HepG2 (cell line): ENCODE results near the gene LMX1B. TPM values are rescaled to one million over a fixed set of nuclear protein-coding genes. Genes with fewer than 3 reads are reported as not detected.

Experiments used
- ATAC-seq: fragments of 200-7000 bp; cut with Tn5 transposase; 3 replicates; pipeline ENCODE4 v1.9.1; 2020; ENCODE audit warnings: mild to moderate bottlenecking, moderate library complexity
- BruUV-seq: library from RNA; stranded (reverse); fragments of 400-500 nt; replicated peaks from 2 replicates; lab custom pipeline; 2021; lab: Mats Ljungman, UMichigan
- CTCF ChIA-PET: fragments of 300-600 bp; formaldehyde crosslinking; extraction: SDS; loops from one replicate; lab custom pipeline; 2021; ENCODE audit warnings: low total read pairs, inconsistent platforms, low intra/inter-chr PET ratio; lab: Yijun Ruan, JAX
- POLR2A ChIA-PET: fragments of 350-600 bp; sonication (Branson Sonifier 250); formaldehyde crosslinking; loops from one replicate; lab custom pipeline; 2020; ENCODE audit warnings: antibody characterized with exemption, inconsistent platforms; lab: Yijun Ruan, JAX
- DNase-seq: peaks from one replicate; pipeline ENCODE4 v3.0.0-alpha.2; 2015; ENCODE audit warnings: low spot score
- FAIRE-seq: peaks from 3 replicates; lab custom pipeline; 2011; peaks lifted over from hg19 to GRCh38; lab: Jason Lieb, UNC
- H2AFZ ChIP-seq: one replicate; pipeline ENCODE4 v1.6.1; 2011; ENCODE audit warnings: low read length, inconsistent platforms
- H3K27ac ChIP-seq: fragments of 300-600 bp; 3 replicates; pipeline ENCODE4 v1.8.0; 2011; ENCODE audit warnings: mixed run types, mild to moderate bottlenecking, mixed read lengths, low read length, inconsistent platforms; ENCODE audit not compliant: insufficient read depth; ENCODE audit errors: extremely low read length
- H3K27me3 ChIP-seq, 2 experiments: fragments of 200-600 bp in 1 of 2; 2 replicates in 1 of 2; 3 replicates in 1 of 2; pipeline versions ENCODE4 v1.6.0 to v1.8.0; 2011; ENCODE audit warnings: low read length in 2 of 2, mild to moderate bottlenecking in 2 of 2, moderate library complexity in 2 of 2, inconsistent platforms in 1 of 2; ENCODE audit not compliant: insufficient read depth in 2 of 2, control insufficient read depth in 1 of 2
- H3K36me3 ChIP-seq, 2 experiments: fragments of 200-600 bp in 1 of 2; replicated peaks in 1 of 2; 2 replicates in 1 of 2; 3 replicates in 1 of 2; pipeline versions ENCODE4 v1.5.1 to v1.8.0; 2011; ENCODE audit warnings: low read length in 2 of 2, inconsistent platforms in 1 of 2; ENCODE audit not compliant: insufficient read depth in 2 of 2, control insufficient read depth in 1 of 2
- H3K4me1 ChIP-seq: 2 replicates; pipeline ENCODE4 v1.5.1; 2012; ENCODE audit warnings: low read length, inconsistent platforms; ENCODE audit not compliant: insufficient read depth
- H3K4me2 ChIP-seq: 2 replicates; pipeline ENCODE4 v1.6.0; 2011; ENCODE audit warnings: low read depth, low read length, inconsistent platforms
- H3K4me3 ChIP-seq, 3 experiments: fragments of 200-600 bp in 1 of 3; sonication (generic), shearing (Covaris generic) in 1 of 3; replicated peaks in 1 of 3; 2 replicates each; pipeline ENCODE4 v1.5.1; 2011 to 2016; ENCODE audit warnings: low read length in 3 of 3, inconsistent platforms in 2 of 3, low read depth in 2 of 3, mild to moderate bottlenecking in 2 of 3, control low read depth in 1 of 3, mixed read lengths in 1 of 3; ENCODE audit not compliant: insufficient read depth in 1 of 3
- H3K79me2 ChIP-seq: one replicate; pipeline ENCODE4 v1.6.1; 2011; ENCODE audit warnings: low read length, inconsistent platforms; ENCODE audit not compliant: insufficient read depth
- H3K9ac ChIP-seq: 2 replicates; pipeline ENCODE4 v1.6.0; 2011; ENCODE audit warnings: mild to moderate bottlenecking, low read depth, low read length, inconsistent platforms; ENCODE audit not compliant: insufficient read depth
- H3K9me3 ChIP-seq: 2 replicates; pipeline ENCODE4 v1.5.1; 2012; ENCODE audit warnings: mild to moderate bottlenecking, low read length
- H4K20me1 ChIP-seq: 2 replicates; pipeline ENCODE4 v1.6.0; 2011; ENCODE audit warnings: inconsistent platforms, mild to moderate bottlenecking, low read length, moderate library complexity; ENCODE audit not compliant: insufficient read depth
- CBX1 ChIP-seq: IDR thresholded peaks from one replicate; pipeline ENCODE4 v1.6.1; 2016; ENCODE audit warnings: antibody characterized with exemption, low read depth
- EZH2 ChIP-seq: conservative IDR thresholded peaks from 2 replicates; pipeline ENCODE4 v1.6.1; 2012; ENCODE audit warnings: mild to moderate bottlenecking, low read depth, low read length, moderate library complexity
- GZF1 ChIP-seq: sonication (generic); formaldehyde crosslinking; IDR thresholded peaks from 2 replicates; pipeline ENCODE4 v1.5.1; 2020; ENCODE audit warnings: mild to moderate bottlenecking, missing genetic modification reagents
- NCOR1 ChIP-seq: fragments of 200-600 bp; sonication (generic); IDR thresholded peaks from 2 replicates; pipeline ENCODE4 v1.7.0; 2017; ENCODE audit warnings: antibody characterized with exemption, low read length, borderline replicate concordance
- PHF21A ChIP-seq: sonication (generic); formaldehyde crosslinking; IDR thresholded peaks from 2 replicates; pipeline ENCODE4 v1.5.0; 2020; ENCODE audit warnings: mild to moderate bottlenecking, missing genetic modification reagents
- SIN3A ChIP-seq: IDR thresholded peaks from 2 replicates; pipeline ENCODE4 v1.6.1; 2011; ENCODE audit warnings: low read depth, mild to moderate bottlenecking, control low read depth, low read length, borderline replicate concordance
- SMARCC2 ChIP-seq: fragments of 450-650 bp; IDR thresholded peaks from 2 replicates; pipeline ENCODE4 v1.6.1; 2017; ENCODE audit warnings: antibody characterized with exemption, mild to moderate bottlenecking
- SOX5 ChIP-seq: IDR thresholded peaks from 2 replicates; pipeline ENCODE4 v1.6.1; 2016; ENCODE audit warnings: borderline replicate concordance
- ZNF24 ChIP-seq: fragments of 450-650 bp; IDR thresholded peaks from 2 replicates; pipeline ENCODE4 v1.6.1; 2017; ENCODE audit warnings: antibody characterized with exemption, mild to moderate bottlenecking
- ZSCAN9 ChIP-seq: IDR thresholded peaks from 2 replicates; pipeline ENCODE4 v1.6.1; 2016; ENCODE audit warnings: borderline replicate concordance
- WGBS: methylation state at CpG from one replicate; pipeline ENCODE4 v1.1.6; 2017; ENCODE audit warnings: low lambda C conversion rate; 5-methylcytosine and 5-hydroxymethylcytosine counted together
- in situ Hi-C: cut with HindIII; loops from 2 replicates; pipeline ENCODE4 v1.10.0; 2017; ENCODE audit warnings: low pct_unique_long_range_greater_than_20kb; ENCODE audit not compliant: extremely low pct_ligation_motif_present
- intact Hi-C: fragments of 100-400 bp; cut with micrococcal nuclease; formaldehyde crosslinking; loops from one replicate; pipeline ENCODE4 v1.10.0; 2022; ENCODE audit not compliant: unreplicated experiment
- polyA plus RNA-seq, 8 experiments: library from polyadenylated mRNA; depleted of rRNA in 3 of 8; stranded (reverse) in 7 of 8; unstranded in 1 of 8; fragments of >200 nt; fragmentation: Illumina TruSeq in 4 of 8; extraction: Trizol in 4 of 8; gene quantifications; 2 replicates each; pipeline versions ENCODE4 v1.2.1 to v1.2.3, GENCODE V29; 2011 to 2016; ENCODE audit warnings: low read depth in 4 of 8, missing spikeins in 1 of 8, mixed read lengths in 1 of 8; ENCODE audit not compliant: insufficient read depth in 1 of 8
- total RNA-seq, 5 experiments: library from RNA; depleted of rRNA; stranded (reverse); fragments of >200 nt; fragmentation: Illumina TruSeq; extraction: Trizol; gene quantifications; 2 replicates each; pipeline ENCODE4 v1.2.3, GENCODE V29; 2016; ENCODE audit warnings: low read depth in 1 of 5
- TF ChIP-seq, protein P1 (sequence below): sonication (generic); formaldehyde crosslinking; IDR thresholded peaks from 2 replicates; pipeline ENCODE4 v1.5.1; 2020; ENCODE audit warnings: missing genetic modification reagents, mild to moderate bottlenecking, borderline replicate concordance
- TF ChIP-seq, protein P2 (sequence below): sonication (generic); formaldehyde crosslinking; IDR thresholded peaks from 2 replicates; pipeline ENCODE4 v1.5.1; 2020; ENCODE audit warnings: missing genetic modification reagents, mild to moderate bottlenecking, borderline replicate concordance

The LMX1B gene
- total and polyA plus RNA-seq, 2 of the 13 experiments (the other 11 are each of a cell fraction or from before 2014, with no cell fraction given) = not detected

DNA sequence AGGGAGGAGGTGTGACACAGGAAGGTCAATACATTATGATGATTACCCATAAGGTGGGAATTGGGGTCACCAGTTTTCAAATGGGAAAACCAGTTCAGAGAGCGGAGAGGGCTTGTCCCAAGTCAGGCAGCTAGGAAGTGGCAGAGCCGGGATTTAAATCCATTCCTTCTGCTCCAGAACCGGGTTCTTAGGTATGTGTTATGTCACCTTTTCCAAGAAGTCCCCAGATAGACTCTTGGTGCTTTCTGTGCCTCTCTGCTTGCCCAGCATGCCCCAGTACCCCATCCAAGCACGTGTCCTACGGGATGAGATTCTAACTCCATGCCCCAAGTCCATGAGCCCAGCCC, 69.9 kb downstream of the LMX1B start:
- no peak overlapping the region for H3K27ac ChIP-seq
- no peaks in the 10 kb centered on the region for H3K9me3 ChIP-seq
- ATAC-seq (no peak), FAIRE-seq (no peak), DNase-seq (no peak)
- WGBS = 11% methylated on average over 5 of the region's 5 CpGs
- BruUV-seq = no TSS peak
- peaks cover 8 to 69% of the 10 kb centered on the region in 2 experiments; a peak in 4 of 5 replicates for H3K27me3 ChIP-seq
- no peak overlapping the region for H3K4me3 ChIP-seq
- intact Hi-C loops = no loop called here
- H3K4me2 ChIP-seq = no peak overlapping the region
- H3K4me1 ChIP-seq = peaks cover 5% of the 10 kb centered on the region; the same call in 1 of the 2 replicates
- CTCF ChIA-PET = no interaction called here
- no peak overlapping the region for H3K9ac ChIP-seq
- POLR2A ChIA-PET = no interaction called here
- no peak overlapping the region for H2AFZ ChIP-seq
- H3K79me2 ChIP-seq = no peaks in the 10 kb centered on the region
- no peaks in the 10 kb centered on the region for H3K36me3 ChIP-seq
- in situ Hi-C loops = no loop called here
- H4K20me1 ChIP-seq = no peaks in the 10 kb centered on the region
- TF ChIP-seq PHF21A (CRISPR knock-in tag) (no peak), EZH2 (peak; percentile 71)
- TF ChIP-seq, all 625 proteins: peak for 1

DNA sequence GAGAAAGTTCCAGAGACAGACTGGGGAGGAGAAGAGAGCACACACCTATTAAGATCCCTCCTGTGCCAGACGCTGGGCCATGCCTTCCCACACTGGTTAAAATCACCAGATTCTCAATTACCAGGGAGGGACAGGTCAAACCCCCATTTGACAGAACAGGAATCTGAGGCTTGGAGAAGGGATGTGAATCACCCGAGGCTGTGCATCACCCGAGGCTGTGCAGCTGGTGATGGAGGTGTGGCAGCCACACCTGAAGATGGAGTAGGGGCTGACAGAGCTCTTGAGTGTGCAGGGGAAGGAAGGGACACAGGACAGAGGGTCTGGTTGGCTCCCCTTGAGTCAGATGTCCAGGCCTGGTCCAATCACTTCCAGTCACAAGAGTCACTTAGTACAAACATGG, 70.6 kb downstream of the LMX1B start:
- H3K4me1 ChIP-seq = peaks cover 5% of the 10 kb centered on the region; the same call in 1 of the 2 replicates
- H2AFZ ChIP-seq = no peak overlapping the region
- ChIA-PET CTCF (no interaction called here), POLR2A (no interaction called here)
- intact Hi-C loops = no loop called here
- no peak overlapping the region for H3K27ac ChIP-seq
- no peak overlapping the region for H3K4me2 ChIP-seq
- H3K79me2 ChIP-seq = no peaks in the 10 kb centered on the region
- no TSS peak for BruUV-seq
- no peak overlapping the region for H3K9ac ChIP-seq
- no peaks in the 10 kb centered on the region for H4K20me1 ChIP-seq
- 0% methylated on average over 3 of the region's 3 CpGs for WGBS
- no peak for FAIRE-seq
- DNase-seq = no peak
- TF ChIP-seq CBX1 (no peak), GZF1 (CRISPR knock-in tag) (no peak), ZNF24 (no peak), SMARCC2 (no peak), ZSCAN9 (CRISPR knock-in tag) (no peak), SIN3A (no peak), SOX5 (CRISPR knock-in tag) (no peak), NCOR1 (no peak)
- TF ChIP-seq, protein P1, sequence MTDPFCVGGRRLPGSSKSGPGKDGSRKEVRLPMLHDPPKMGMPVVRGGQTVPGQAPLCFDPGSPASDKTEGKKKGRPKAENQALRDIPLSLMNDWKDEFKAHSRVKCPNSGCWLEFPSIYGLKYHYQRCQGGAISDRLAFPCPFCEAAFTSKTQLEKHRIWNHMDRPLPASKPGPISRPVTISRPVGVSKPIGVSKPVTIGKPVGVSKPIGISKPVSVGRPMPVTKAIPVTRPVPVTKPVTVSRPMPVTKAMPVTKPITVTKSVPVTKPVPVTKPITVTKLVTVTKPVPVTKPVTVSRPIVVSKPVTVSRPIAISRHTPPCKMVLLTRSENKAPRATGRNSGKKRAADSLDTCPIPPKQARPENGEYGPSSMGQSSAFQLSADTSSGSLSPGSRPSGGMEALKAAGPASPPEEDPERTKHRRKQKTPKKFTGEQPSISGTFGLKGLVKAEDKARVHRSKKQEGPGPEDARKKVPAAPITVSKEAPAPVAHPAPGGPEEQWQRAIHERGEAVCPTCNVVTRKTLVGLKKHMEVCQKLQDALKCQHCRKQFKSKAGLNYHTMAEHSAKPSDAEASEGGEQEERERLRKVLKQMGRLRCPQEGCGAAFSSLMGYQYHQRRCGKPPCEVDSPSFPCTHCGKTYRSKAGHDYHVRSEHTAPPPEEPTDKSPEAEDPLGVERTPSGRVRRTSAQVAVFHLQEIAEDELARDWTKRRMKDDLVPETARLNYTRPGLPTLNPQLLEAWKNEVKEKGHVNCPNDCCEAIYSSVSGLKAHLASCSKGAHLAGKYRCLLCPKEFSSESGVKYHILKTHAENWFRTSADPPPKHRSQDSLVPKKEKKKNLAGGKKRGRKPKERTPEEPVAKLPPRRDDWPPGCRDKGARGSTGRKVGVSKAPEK = no peak
- TF ChIP-seq, protein P2, sequence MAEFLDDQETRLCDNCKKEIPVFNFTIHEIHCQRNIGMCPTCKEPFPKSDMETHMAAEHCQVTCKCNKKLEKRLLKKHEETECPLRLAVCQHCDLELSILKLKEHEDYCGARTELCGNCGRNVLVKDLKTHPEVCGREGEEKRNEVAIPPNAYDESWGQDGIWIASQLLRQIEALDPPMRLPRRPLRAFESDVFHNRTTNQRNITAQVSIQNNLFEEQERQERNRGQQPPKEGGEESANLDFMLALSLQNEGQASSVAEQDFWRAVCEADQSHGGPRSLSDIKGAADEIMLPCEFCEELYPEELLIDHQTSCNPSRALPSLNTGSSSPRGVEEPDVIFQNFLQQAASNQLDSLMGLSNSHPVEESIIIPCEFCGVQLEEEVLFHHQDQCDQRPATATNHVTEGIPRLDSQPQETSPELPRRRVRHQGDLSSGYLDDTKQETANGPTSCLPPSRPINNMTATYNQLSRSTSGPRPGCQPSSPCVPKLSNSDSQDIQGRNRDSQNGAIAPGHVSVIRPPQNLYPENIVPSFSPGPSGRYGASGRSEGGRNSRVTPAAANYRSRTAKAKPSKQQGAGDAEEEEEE = no peak
- H3K36me3 ChIP-seq = no peaks in the 10 kb centered on the region
- H3K9me3 ChIP-seq = no peaks in the 10 kb centered on the region
- H3K27me3 ChIP-seq = peaks cover 8 to 76% of the 10 kb centered on the region in 2 experiments; a peak in 4 of 5 replicates
- H3K4me3 ChIP-seq = no peak overlapping the region
- ATAC-seq = no peak
- in situ Hi-C loops = no loop called here
